HG03439 (cell line): Measurements from ENCODE around the gene KLF11.
"Not testable (repeated sequence)": the region's sequence is repeated elsewhere in the genome, so short reads cannot be mapped to it uniquely, and the experiment has no call there.

Source experiments
- ATAC-seq: cut with Tn5 transposase; IDR thresholded peaks from one replicate; pipeline ENCODE4 v1.9.1; 2021; ENCODE audit warnings: mild to moderate bottlenecking, moderate library complexity; ENCODE audit not compliant: unreplicated experiment

The KLF11 gene

GRCh38 chr2:10080536-10081304, 37.4 kb downstream of the KLF11 start:
- ATAC-seq: no peak

GRCh38 chr2:10083046-10083445, 39.7 kb downstream of the KLF11 start:
- ATAC-seq: no peak

- no peak for ATAC-seq
These were observed 40.4 kb downstream of the KLF11 start for GRCh38 chr2:10083692-10084211.

GRCh38 chr2:10084223-10084865, 41.0 kb downstream of the KLF11 start:
- no peak for ATAC-seq

- no peak for ATAC-seq
These were observed 41.8 kb downstream of the KLF11 start for GRCh38 chr2:10085043-10085667.

- ATAC-seq: no peak
These were observed 42.3 kb downstream of the KLF11 start for GRCh38 chr2:10085668-10086059.

- no peak for ATAC-seq
These were observed 43.6 kb downstream of the KLF11 start for GRCh38 chr2:10086950-10087349.

GRCh38 chr2:10087360-10087759, 44.0 kb downstream of the KLF11 start:
- no peak for ATAC-seq

- no peak for ATAC-seq
These were observed 46.3 kb downstream of the KLF11 start for GRCh38 chr2:10089565-10090190.

GRCh38 chr2:10091182-10091888, 48.0 kb downstream of the KLF11 start:
- no peak for ATAC-seq

GRCh38 chr2:10091889-10092244, 48.5 kb downstream of the KLF11 start:
- not testable (repeated sequence) for ATAC-seq

- no peak for ATAC-seq
These were observed 51.0 kb downstream of the KLF11 start for GRCh38 chr2:10094271-10094814.

GRCh38 chr2:10095175-10095574, 51.8 kb downstream of the KLF11 start:
- no peak for ATAC-seq

GRCh38 chr2:10096641-10097040, 53.3 kb downstream of the KLF11 start:
- ATAC-seq: no peak

GRCh38 chr2:10097352-10098148, 54.2 kb downstream of the KLF11 start:
- no peak for ATAC-seq

- ATAC-seq: no peak
These were observed 58.1 kb downstream of the KLF11 start for GRCh38 chr2:10101491-10101890.

GRCh38 chr2:10103179-10103578, 59.8 kb downstream of the KLF11 start:
- no peak for ATAC-seq
